A673 (cell line): ENCODE measurements around the gene DAPK3. TPM values are rescaled to one million over a fixed set of nuclear protein-coding genes. Genes with fewer than 3 reads are reported as not detected.
"Not testable (repeated sequence)": the region's sequence is repeated elsewhere in the genome, so short reads cannot be mapped to it uniquely, and the experiment has no call there.

ENCODE experiments used
- BruUV-seq: library from RNA; stranded (reverse); fragments of 400-500 nt; replicated peaks from 2 replicates; lab custom pipeline; 2021; lab: Mats Ljungman, UMichigan
- CTCF ChIA-PET: fragments of 300-600 bp; sonication (Branson Sonifier 250); formaldehyde crosslinking; loops from one replicate; lab custom pipeline; 2022; ENCODE audit warnings: antibody characterized with exemption; lab: Charles Lee
- POLR2A ChIA-PET: fragments of 300-600 bp; sonication (Branson Sonifier 250); formaldehyde crosslinking; loops from one replicate; lab custom pipeline; 2022; ENCODE audit warnings: antibody characterized with exemption; ENCODE audit not compliant: low non-redundant PET; lab: Charles Lee
- DNase-seq: peaks from one replicate; pipeline ENCODE4 v3.0.0-alpha.2; 2015; ENCODE audit warnings: low spot score
- H3K27ac ChIP-seq: fragments of 200-600 bp; sonication (generic); 2 replicates; pipeline ENCODE4 v1.5.1; 2016; ENCODE audit warnings: mixed run types, low read depth, mild to moderate bottlenecking, mixed read lengths, antibody characterized with exemption, low read length; ENCODE audit not compliant: poor library complexity, severe bottlenecking
- H3K27me3 ChIP-seq: fragments of 200-600 bp; sonication (generic); replicated peaks from 2 replicates; pipeline ENCODE4 v1.6.1; 2017; ENCODE audit warnings: mixed run types, low read depth, mild to moderate bottlenecking, mixed read lengths, antibody characterized with exemption, low read length; ENCODE audit not compliant: insufficient read depth, poor library complexity
- H3K36me3 ChIP-seq: fragments of 200-600 bp; sonication (generic); 2 replicates; pipeline ENCODE4 v1.6.1; 2016; ENCODE audit warnings: mixed run types, mild to moderate bottlenecking, mixed read lengths, antibody characterized with exemption, low read length; ENCODE audit not compliant: insufficient read depth, poor library complexity, severe bottlenecking
- H3K4me1 ChIP-seq: fragments of 200-600 bp; sonication (generic); 2 replicates; pipeline ENCODE4 v1.6.1; 2017; ENCODE audit warnings: mixed run types, mild to moderate bottlenecking, mixed read lengths, antibody characterized with exemption, low read length; ENCODE audit not compliant: insufficient read depth, poor library complexity, severe bottlenecking
- H3K4me3 ChIP-seq: fragments of 200-600 bp; sonication (generic); 2 replicates; pipeline ENCODE4 v1.5.1; 2016; ENCODE audit warnings: low read depth, mixed run types, mild to moderate bottlenecking, mixed read lengths, low read length; ENCODE audit not compliant: poor library complexity, severe bottlenecking
- H3K9me3 ChIP-seq: fragments of 200-600 bp; sonication (generic); 2 replicates; pipeline ENCODE4 v1.6.1; 2016; ENCODE audit warnings: mixed run types, low read depth, mild to moderate bottlenecking, mixed read lengths, antibody characterized with exemption, low read length; ENCODE audit not compliant: poor library complexity, severe bottlenecking
- CTCF ChIP-seq: fragments of 300-800, 200-600 bp; sonication (generic); conservative IDR thresholded peaks from 2 replicates; pipeline ENCODE4 v1.5.1; 2017; ENCODE audit warnings: low read depth, mild to moderate bottlenecking, antibody characterized with exemption, low read length, moderate library complexity, mixed read lengths
- EZH2 ChIP-seq: fragments of 200-600 bp; sonication (generic); IDR thresholded peaks from 2 replicates; pipeline ENCODE4 v1.6.1; 2017; ENCODE audit warnings: borderline replicate concordance, low read depth, mild to moderate bottlenecking, mixed read lengths, antibody characterized with exemption, low read length; ENCODE audit not compliant: poor library complexity, severe bottlenecking
- intact Hi-C: fragments of 100-400 bp; cut with micrococcal nuclease; formaldehyde crosslinking; loops from one replicate; pipeline ENCODE4 v1.10.0; 2022; ENCODE audit not compliant: unreplicated experiment
- total RNA-seq: library from RNA; stranded (reverse); gene quantifications from 2 replicates; pipeline ENCODE4 v1.2.3, GENCODE V29; 2021

The DAPK3 gene
- total RNA-seq, 1 experiment from 2014 or later = 65.9 TPM

DNA sequence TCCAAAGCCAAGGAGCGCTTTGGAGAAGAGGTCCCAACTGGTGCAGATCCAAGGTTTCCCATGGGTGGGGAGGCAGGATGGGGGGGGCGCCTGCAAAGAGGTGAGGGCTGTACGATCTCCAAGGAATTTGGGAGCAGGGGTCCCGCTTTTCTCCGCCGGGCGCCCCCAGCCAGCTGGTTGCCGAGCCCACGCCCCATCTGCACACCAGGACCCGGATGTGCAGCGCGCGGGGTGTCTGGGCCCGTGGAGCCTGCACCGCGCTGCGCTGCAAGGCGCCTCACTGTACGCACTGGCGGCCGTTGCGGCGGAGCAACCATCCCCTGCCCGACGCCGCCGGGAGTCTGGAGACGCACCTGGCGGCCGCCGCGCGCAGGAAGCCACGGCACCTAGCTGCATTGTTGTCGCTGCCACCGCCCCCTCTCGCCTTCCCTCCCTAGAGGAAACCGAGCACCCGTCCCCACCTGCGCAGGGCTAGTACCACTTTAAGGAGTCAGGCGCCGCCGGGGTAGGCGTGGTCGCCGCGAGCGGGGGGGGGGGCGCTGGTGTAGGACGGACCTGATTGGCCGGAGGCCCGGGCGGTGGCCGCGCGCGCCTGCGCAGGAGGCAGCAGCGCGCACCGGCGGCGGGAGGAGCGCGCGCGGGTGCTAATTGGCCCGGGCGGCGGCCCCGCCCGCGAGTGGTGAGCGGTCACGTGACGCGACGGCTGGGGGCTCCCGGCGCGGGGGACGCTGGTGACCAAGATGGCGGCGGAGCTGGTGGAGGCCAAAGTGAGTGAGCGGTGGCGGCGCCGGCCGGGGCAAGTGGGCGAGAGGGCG is 36.3 kb upstream of the DAPK3 start, which contains the start of gene PIAS4:
TSS of gene PIAS4 (plus strand) at position 716 of the 815 bp plus-strand sequence. CDS start at position 741, 25 bp downstream.
- peak; percentile 98 for DNase-seq
- ChIA-PET POLR2A (interaction anchor here (0.6 to 1.8 kb wide), 3 partner anchors 22 to 200 kb away, joined by 3 to 5 read pairs (median 5); partner anchors contain the start of gene EEF2), CTCF (interaction anchor here (0.6 to 1.3 kb wide), 2 partner anchors 19 to 335 kb away, joined by 3 to 4 read pairs; no protein-coding TSS in a partner anchor)
- Histone ChIP-seq H3K4me1 (peaks cover 9% of the 10 kb centered on the region), H3K27ac (peak within 1 kb of the TSS; percentile 80), H3K4me3 (peak within 1 kb of the TSS; percentile 66), H3K36me3 (peaks cover 5% of the 10 kb centered on the region), H3K27me3 (no peaks in the 10 kb centered on the region), H3K9me3 (no peaks in the 10 kb centered on the region)
- BruUV-seq = TSS peak; percentile 86
- no peak for TF ChIP-seq CTCF
- TF ChIP-seq EZH2 = no peak
- intact Hi-C loops = no loop called here

DNA sequence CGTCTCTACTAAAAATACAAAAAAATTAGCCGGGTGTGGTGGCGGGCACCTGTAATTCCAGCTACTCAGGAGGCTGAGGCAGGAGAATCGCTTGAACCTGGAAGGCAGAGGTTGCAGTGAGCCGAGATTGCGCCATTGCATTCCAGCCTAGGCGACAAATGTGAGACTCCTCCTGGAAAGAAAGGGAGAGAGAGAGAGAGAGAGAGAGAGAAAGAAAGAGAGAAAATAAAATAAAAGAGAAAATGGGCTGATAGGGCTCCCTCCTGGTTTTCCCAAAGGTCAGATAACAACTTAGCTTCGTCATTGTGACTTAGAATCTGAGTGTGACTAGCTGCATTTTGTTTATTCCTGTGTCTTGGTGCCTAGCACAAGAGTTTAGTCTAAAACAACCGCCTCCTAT is 34.5 kb upstream of the DAPK3 start:
- CTCF ChIA-PET = interaction anchor here (0.6 to 0.8 kb wide), 2 partner anchors 15 to 17 kb away, joined by 5 to 10 read pairs; no protein-coding TSS in a partner anchor

DNA sequence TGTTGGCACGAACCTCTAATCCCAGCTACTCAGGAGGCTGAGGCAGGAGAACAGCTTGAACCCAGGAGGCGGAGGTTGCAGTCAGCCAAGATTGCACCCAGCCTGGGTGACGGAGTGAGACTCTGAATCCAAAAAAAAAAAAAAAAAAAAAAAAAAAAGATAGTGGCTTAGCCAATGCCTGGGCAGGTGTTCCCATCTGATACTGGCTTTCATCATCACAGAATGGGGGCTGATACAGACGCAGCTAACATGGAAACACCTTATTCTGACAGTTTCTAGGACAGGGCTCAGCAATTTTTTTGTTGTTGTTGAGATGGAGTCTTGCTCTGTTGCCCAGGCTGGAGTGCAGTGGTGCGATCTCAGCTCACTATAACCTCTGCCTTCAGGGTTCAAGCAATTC is 29.9 kb upstream of the DAPK3 start:
- H3K4me3 ChIP-seq, H3K36me3 ChIP-seq, intact Hi-C loops, H3K9me3 ChIP-seq, H3K27me3 ChIP-seq, BruUV-seq, DNase-seq, CTCF ChIA-PET, H3K27ac ChIP-seq, POLR2A ChIA-PET, H3K4me1 ChIP-seq: not testable (repeated sequence)

More for the DNA sequence above, 34.5 kb upstream of the DAPK3 start:
- BruUV-seq, H3K36me3 ChIP-seq, H3K9me3 ChIP-seq, H3K4me1 ChIP-seq, POLR2A ChIA-PET, H3K27me3 ChIP-seq, intact Hi-C loops, DNase-seq, H3K4me3 ChIP-seq, H3K27ac ChIP-seq: not testable (repeated sequence)

GRCh38 chr19:3998667-3999412 is 27.9 kb upstream of the DAPK3 start:
- H3K27me3 ChIP-seq, H3K9me3 ChIP-seq, H3K36me3 ChIP-seq, H3K4me3 ChIP-seq, H3K27ac ChIP-seq, BruUV-seq, CTCF ChIA-PET, DNase-seq, intact Hi-C loops, H3K4me1 ChIP-seq: not testable (repeated sequence)
- POLR2A ChIA-PET = interaction anchor here (0.6 kb wide), 1 partner anchor 1966 kb away, joined by 13 read pairs; no protein-coding TSS in a partner anchor
